Activated T-helper 17 cell treated with anti-CD3 and anti-CD28 coated beads, Interleukin-2, amount 50 U/mL, for 72 hours (primary cell): Measurements from ENCODE around the gene GNE. TPM values are rescaled to one million over a fixed set of nuclear protein-coding genes. Genes with fewer than 3 reads are reported as not detected.
"Not testable (repeated sequence)": the region's sequence is repeated elsewhere in the genome, so short reads cannot be mapped to it uniquely, and the experiment has no call there.

Experiments used
- ATAC-seq: fragments of 150-1000 bp; cut with Tn5 transposase; replicated peaks from 2 replicates; pipeline ENCODE4 v1.10.0; 2021; ENCODE audit warnings: mild to moderate bottlenecking, moderate library complexity
- H3K27ac Mint-ChIP-seq: one replicate; pipeline ENCODE4 v1.8.0; 2022; ENCODE audit warnings: mixed read lengths
- H3K27me3 Mint-ChIP-seq: one replicate; pipeline ENCODE4 v1.8.0; 2022; ENCODE audit warnings: mixed read lengths
- H3K36me3 Mint-ChIP-seq: one replicate; pipeline ENCODE4 v1.8.0; 2022; ENCODE audit warnings: low read depth, mild to moderate bottlenecking, mixed read lengths
- H3K4me1 Mint-ChIP-seq: one replicate; pipeline ENCODE4 v1.8.0; 2022; ENCODE audit warnings: mixed read lengths
- H3K4me3 Mint-ChIP-seq: one replicate; pipeline ENCODE4 v1.8.0; 2022; ENCODE audit warnings: mild to moderate bottlenecking, mixed read lengths
- H3K9me3 Mint-ChIP-seq: one replicate; pipeline ENCODE4 v1.8.0; 2022; ENCODE audit warnings: mixed read lengths
- total RNA-seq, 2 donors: library from RNA; stranded (reverse); gene quantifications; one replicate each; pipeline ENCODE4 v1.2.3, GENCODE V29; 2022

Gene GNE
- total RNA-seq, 2 donors from 2014 or later = 19.3 to 19.6 TPM

DNA sequence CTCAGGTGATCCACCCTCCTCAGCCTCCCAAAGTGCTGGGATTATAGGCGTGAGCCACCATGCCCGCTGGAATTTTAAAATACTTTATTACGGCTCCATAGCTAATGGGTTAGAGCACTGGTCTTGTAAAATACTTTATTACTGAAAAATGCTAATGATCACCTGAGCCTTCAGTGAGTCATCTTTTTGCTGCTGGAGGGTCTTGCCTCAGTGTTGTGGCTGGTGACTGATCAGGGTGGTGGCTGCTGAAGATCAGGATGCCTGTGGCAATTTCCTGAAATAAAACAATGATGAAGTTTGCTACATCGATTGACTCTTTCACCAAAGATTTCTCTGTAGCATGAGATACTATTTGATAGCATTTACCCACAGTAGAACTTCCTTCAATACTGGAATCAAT lies 26.0 kb upstream of the GNE start:
- H3K9me3 Mint-ChIP-seq = no peaks in the 10 kb centered on the region
- H3K4me1 Mint-ChIP-seq = no peaks in the 10 kb centered on the region
- H3K36me3 Mint-ChIP-seq = no peaks in the 10 kb centered on the region
- ATAC-seq = no peak
- no peak overlapping the region for H3K4me3 Mint-ChIP-seq
- no peaks in the 10 kb centered on the region for H3K27me3 Mint-ChIP-seq
- no peak overlapping the region for H3K27ac Mint-ChIP-seq

DNA sequence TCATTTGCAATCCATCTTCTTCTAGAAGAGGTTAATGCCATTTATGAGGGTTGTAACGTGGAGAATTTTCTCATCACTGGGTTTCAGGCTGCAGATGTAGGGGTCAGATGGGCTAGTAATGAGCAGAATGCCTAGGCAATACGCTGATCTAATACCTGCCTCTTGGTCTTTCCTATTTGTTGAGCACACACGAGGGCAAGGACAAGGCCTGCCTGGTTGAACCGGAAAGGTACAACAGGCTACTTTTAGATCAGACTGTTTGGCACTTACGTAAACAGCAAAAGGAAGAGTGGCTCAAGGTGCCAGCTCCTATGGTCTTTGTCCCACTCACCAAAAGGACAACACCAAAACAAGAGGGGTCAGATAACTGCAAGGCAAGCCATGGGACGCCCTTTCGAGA lies 24.0 kb upstream of the GNE start:
- H3K9me3 Mint-ChIP-seq = no peaks in the 10 kb centered on the region

DNA sequence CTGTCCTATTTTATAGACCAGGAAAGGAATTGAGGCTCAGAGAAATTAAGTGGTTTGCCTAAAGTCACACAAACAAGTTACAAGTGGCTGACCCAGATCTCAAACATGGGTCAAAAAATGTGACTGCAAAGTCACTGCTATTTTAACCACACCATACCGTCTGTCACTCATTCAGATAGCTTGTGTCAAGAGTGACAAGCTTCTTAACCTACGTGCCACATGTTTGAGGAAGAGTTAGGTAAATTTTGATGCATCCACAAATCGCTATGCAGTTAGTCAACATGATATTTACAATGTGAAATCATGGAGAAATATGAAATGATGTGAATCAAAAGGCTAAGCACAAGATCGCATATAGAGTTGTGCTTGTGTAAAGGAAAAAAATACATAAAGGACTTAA lies 22.7 kb upstream of the GNE start:
- no peaks in the 10 kb centered on the region for H3K9me3 Mint-ChIP-seq
- H3K27me3 Mint-ChIP-seq = no peaks in the 10 kb centered on the region
- H3K27ac Mint-ChIP-seq = no peak overlapping the region
- H3K36me3 Mint-ChIP-seq = no peaks in the 10 kb centered on the region
- no peaks in the 10 kb centered on the region for H3K4me1 Mint-ChIP-seq
- no peak overlapping the region for H3K4me3 Mint-ChIP-seq
- ATAC-seq = no peak

More for the DNA sequence above, 24.0 kb upstream of the GNE start:
- H3K4me3 Mint-ChIP-seq = no peak overlapping the region
- H3K36me3 Mint-ChIP-seq = no peaks in the 10 kb centered on the region
- ATAC-seq = no peak
- no peaks in the 10 kb centered on the region for H3K4me1 Mint-ChIP-seq
- no peaks in the 10 kb centered on the region for H3K27me3 Mint-ChIP-seq
- H3K27ac Mint-ChIP-seq = no peak overlapping the region

DNA sequence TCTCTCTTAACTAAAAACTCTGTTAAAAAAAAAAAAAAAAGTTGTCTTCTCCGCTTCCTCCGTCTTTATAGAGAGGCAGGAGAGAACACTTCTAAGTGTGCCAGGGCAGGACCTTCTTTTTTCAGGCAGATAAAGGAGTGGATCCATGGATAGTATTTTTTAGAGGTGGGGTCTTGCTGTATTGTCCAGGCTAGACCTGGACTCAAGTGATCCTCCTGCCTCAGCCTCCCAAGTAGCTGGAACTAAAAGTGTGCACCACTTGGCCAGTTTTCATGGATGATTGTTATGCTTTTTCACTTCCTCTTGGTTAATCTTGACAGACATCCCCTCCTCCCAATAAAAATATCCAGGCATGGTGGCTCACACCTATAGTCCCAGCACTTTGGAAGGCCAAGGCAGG lies 20.0 kb upstream of the GNE start:
- H3K4me1 Mint-ChIP-seq = no peaks in the 10 kb centered on the region
- H3K27ac Mint-ChIP-seq = no peak overlapping the region
- no peaks in the 10 kb centered on the region for H3K36me3 Mint-ChIP-seq
- no peaks in the 10 kb centered on the region for H3K9me3 Mint-ChIP-seq
- ATAC-seq = no peak
- no peak overlapping the region for H3K4me3 Mint-ChIP-seq
- no peaks in the 10 kb centered on the region for H3K27me3 Mint-ChIP-seq

DNA sequence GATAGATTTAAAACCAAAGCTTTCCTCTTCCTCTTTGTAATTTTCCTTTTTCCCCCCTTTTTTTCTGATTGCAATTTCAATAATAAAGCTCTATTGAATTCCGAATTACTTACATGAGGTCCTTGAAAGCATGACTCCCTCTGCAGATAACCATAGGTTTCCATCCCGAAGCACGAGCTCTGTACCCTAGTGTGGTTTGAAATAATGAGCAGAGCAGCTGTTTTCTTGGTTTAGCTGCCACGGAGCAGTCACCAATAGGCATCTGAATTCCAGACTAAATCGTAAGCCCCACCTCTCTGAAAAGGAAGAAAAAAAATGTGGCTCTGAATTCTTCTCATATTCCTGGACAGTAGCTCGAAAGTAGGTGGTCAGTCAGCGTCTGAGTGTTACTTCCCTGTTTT lies 18.5 kb upstream of the GNE start:
- H3K4me1 Mint-ChIP-seq = no peaks in the 10 kb centered on the region
- no peaks in the 10 kb centered on the region for H3K36me3 Mint-ChIP-seq
- no peaks in the 10 kb centered on the region for H3K9me3 Mint-ChIP-seq
- no peak for ATAC-seq
- no peak overlapping the region for H3K4me3 Mint-ChIP-seq
- H3K27me3 Mint-ChIP-seq = no peaks in the 10 kb centered on the region
- H3K27ac Mint-ChIP-seq = peak overlapping the region; percentile 62

DNA sequence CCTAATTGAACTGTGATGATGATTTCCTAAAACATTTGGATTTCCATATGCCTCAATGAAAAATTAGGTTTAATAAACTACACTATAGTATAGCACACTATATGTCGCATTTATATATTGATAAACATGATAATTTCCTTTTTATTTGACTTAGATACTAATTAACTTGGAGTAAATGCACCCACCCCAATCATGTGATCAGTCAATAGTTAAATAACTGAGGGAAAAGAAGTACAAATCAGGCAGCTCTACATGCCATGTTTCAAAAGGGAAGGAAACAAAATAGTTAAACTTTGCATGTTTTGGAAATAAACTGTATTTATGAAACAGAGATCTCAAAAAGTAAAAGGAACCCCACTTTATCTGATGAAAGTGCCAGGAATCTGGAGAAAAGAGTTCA lies 18.0 kb upstream of the GNE start:
- Mint-ChIP-seq H3K27ac (peak overlapping the region; percentile 62), H3K36me3 (no peaks in the 10 kb centered on the region), H3K27me3 (no peaks in the 10 kb centered on the region), H3K4me1 (no peaks in the 10 kb centered on the region), H3K4me3 (no peak overlapping the region), H3K9me3 (no peaks in the 10 kb centered on the region)
- ATAC-seq = no peak

DNA sequence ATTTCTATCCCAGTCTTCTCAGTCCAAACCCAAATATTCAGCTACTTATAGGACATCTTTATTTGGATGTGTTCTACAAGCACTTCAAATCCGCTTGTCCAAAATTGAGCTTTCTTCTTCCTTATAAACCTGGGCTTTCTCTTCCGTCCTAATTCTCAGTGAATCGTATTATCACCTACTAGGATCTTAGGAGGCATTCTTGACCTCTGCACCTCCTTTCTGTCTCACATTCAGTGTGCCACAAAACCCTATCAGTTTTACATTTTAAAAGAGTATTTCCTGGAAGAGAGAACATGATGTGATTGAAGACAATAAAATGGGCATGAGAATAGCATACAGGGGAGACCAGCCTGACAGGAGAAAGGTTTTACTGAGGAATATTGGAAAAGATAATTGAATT lies 16.8 kb upstream of the GNE start:
- H3K9me3 Mint-ChIP-seq = no peaks in the 10 kb centered on the region
- no peaks in the 10 kb centered on the region for H3K4me1 Mint-ChIP-seq
- no peak for ATAC-seq
- no peaks in the 10 kb centered on the region for H3K27me3 Mint-ChIP-seq
- no peaks in the 10 kb centered on the region for H3K36me3 Mint-ChIP-seq
- H3K4me3 Mint-ChIP-seq = no peak overlapping the region
- no peak overlapping the region for H3K27ac Mint-ChIP-seq

DNA sequence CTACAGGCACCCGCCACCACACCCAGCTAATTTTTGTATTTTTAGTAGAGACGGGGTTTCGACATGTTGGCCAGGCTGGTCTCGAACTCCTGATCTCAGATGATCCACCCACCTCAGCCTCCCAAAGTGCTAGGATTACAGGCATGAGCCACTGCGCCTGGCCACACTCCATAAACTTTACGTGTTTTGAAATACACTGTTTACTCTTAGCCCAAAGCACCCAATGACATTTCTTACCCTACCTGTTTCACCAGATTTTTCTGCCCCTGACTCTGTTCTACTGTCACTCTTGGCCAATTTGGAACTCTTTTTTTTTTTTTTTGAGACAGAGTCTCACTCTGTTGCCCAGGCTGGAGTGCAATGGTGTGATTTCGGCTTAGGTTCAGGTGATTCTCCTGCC lies 15.1 kb upstream of the GNE start:
- not testable (repeated sequence) for H3K27me3 Mint-ChIP-seq, H3K4me1 Mint-ChIP-seq, H3K9me3 Mint-ChIP-seq, H3K36me3 Mint-ChIP-seq, ATAC-seq, H3K27ac Mint-ChIP-seq, H3K4me3 Mint-ChIP-seq

DNA sequence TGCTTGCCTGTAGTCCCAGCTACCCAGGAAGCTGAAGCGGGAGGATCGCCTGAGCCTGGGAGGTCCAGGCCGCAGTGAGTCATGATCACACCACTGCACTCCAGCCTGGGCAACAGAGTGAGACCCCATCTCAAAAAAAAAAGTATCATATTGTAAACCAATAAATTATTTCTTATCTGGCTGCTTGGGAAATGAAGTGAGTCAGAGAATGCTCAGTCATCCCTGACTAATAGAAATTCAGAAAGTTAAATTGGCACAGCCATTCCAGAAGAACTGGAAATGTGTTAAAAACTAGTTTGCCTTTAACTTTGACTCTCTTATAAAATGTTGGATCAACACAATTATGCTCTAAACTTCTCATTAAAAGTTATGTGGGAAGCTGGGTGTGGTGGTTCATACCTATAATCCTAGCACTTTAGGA lies 9.8 kb upstream of the GNE start:
- H3K4me3 Mint-ChIP-seq = no peak overlapping the region
- no peak for ATAC-seq
- no peak overlapping the region for H3K27ac Mint-ChIP-seq
- no peaks in the 10 kb centered on the region for H3K27me3 Mint-ChIP-seq
- H3K9me3 Mint-ChIP-seq = no peaks in the 10 kb centered on the region
- no peaks in the 10 kb centered on the region for H3K36me3 Mint-ChIP-seq
- H3K4me1 Mint-ChIP-seq = no peaks in the 10 kb centered on the region

DNA sequence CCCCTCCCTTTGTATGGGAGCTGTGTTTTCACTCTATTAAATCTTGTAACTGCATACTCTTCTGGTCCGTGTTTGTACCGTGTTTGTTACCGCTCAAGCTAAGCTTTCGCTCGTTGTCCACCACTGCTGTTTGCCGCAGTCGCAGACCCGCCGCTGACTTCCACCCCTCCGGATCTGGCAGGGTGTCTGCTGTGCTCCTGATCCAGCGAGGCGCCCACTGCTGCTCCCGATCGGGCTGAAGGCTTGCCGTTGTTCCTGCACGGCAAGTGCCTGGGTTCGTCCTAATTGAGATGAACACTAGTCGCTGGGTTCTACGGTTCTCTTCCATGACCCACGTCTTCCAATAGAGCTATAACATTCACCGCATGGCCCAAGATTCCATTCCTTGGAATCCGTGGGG lies 6.6 kb upstream of the GNE start:
- ATAC-seq = no peak
- Mint-ChIP-seq H3K27me3 (no peaks in the 10 kb centered on the region), H3K9me3 (no peaks in the 10 kb centered on the region), H3K36me3 (no peaks in the 10 kb centered on the region), H3K4me1 (no peaks in the 10 kb centered on the region), H3K4me3 (no peak overlapping the region), H3K27ac (no peak overlapping the region)

DNA sequence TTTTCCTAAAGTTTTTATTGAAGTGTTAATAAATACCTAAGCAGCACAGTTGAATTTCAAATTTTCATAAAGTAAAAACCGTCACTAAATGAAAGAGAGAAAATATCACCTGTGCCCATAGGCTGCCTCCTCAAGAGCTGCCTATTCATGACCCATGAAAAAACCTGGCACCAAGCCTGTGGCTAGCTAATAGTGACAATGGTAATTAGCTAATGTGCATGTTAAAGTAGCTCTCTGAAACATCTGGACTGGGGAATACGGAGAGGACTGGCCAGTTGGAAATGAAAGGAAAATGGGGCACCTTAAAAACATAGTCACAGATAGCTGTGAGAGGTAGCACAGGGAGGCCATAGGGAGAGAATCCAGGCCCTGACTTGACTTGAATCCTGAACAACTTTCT lies 5.4 kb upstream of the GNE start:
- H3K27me3 Mint-ChIP-seq = no peaks in the 10 kb centered on the region
- H3K9me3 Mint-ChIP-seq = no peaks in the 10 kb centered on the region
- H3K27ac Mint-ChIP-seq = no peak overlapping the region
- no peak overlapping the region for H3K4me3 Mint-ChIP-seq
- H3K4me1 Mint-ChIP-seq = no peaks in the 10 kb centered on the region
- no peaks in the 10 kb centered on the region for H3K36me3 Mint-ChIP-seq
- ATAC-seq = no peak

DNA sequence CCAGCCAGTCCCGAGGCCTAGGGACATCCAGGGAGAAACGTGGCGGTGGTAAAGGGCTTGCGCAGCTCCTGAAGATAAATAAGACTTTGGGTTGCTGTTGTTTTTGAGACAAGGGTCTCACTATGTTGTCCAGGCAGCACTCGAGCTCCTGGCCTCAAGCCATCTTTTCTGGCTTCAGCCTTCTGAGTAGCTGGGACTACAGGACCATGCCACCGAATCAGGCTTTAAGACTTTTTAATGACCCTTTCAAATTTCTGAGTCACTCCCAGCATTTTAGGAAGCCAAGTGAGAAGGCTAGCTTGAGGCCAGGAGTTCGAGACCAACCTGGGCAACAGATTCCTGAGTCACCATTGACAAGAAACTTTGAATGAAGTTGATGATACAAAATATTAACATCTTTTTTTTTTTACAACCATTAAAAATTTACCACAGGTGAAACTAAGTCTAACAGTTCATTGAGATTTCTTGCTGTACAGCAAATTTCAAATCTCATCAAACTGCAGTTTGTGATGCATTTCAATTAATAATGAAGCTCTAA lies 817 bp upstream of the GNE start:
- Mint-ChIP-seq H3K36me3 (no peaks in the 10 kb centered on the region), H3K9me3 (no peaks in the 10 kb centered on the region), H3K27me3 (no peaks in the 10 kb centered on the region), H3K4me1 (no peaks in the 10 kb centered on the region), H3K27ac (peak overlapping the region; percentile 90), H3K4me3 (peak overlapping the region; percentile 98)
- ATAC-seq = no peak

DNA sequence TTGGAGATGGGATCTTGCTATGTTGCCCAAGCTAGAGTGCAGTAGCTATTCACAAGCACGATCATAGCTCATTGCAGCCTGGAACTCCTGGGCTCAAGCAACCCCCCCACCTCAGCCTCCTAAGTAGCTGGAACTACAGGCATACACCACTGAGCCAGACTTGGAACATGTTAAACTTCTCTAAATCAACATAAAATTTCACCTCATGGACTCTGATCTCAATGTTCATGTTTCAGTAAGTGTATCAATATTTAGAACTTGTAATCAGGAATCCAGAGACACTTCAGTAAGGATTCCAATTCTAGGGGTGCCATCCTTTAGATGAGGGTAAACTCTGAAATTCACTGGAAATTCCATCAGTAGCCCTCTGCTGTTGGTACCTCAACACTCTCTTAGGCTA lies 6.8 kb downstream of the GNE start:
- no peaks in the 10 kb centered on the region for H3K27me3 Mint-ChIP-seq
- H3K4me1 Mint-ChIP-seq = peaks cover 6% of the 10 kb centered on the region
- no peaks in the 10 kb centered on the region for H3K9me3 Mint-ChIP-seq
- no peak for ATAC-seq
- H3K27ac Mint-ChIP-seq = no peak overlapping the region
- H3K36me3 Mint-ChIP-seq = peaks cover 35% of the 10 kb centered on the region
- H3K4me3 Mint-ChIP-seq = no peak overlapping the region

DNA sequence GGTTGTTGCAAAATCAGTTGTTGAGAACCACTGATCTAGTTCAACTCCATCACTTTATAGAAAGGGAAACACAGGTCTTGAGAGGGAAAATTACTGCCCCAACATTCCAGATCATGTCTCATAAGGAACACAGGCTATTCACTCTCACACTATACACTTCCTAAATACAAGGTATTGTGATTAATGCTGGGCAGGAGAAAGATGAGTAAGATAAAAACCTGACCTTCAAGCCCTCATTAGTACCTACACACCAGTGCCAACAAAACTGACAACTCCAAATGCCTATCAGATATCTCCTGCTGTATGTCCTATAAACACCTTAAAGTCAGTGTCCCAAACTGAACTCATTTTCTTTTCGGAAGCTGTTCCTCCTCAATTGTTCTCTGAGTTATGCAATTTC lies 8.2 kb downstream of the GNE start:
- H3K36me3 Mint-ChIP-seq = peaks cover 46% of the 10 kb centered on the region
- H3K9me3 Mint-ChIP-seq = no peaks in the 10 kb centered on the region
- H3K4me1 Mint-ChIP-seq = peaks cover 6% of the 10 kb centered on the region
- peak overlapping the region; percentile 6 for H3K27ac Mint-ChIP-seq
- ATAC-seq = peak; percentile 34
- H3K27me3 Mint-ChIP-seq = no peaks in the 10 kb centered on the region
- no peak overlapping the region for H3K4me3 Mint-ChIP-seq

DNA sequence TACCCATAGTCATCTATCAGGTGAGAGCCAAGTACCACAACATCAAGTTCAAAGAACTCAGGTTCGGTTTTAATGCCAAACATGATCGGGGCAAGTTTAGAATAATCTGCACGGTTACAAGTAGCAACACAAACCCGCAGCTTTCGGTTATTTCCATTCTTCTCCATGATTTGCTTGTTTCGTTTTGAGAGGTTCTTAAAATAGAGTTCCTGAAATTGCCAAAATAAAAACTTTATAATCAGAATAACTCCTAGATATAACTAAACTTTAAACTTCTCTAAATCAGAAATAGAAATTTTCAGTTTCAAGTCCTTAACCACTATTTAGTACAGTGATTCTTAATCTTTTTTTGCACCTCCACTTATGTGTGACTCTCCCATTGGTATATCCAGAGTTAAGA lies 9.1 kb downstream of the GNE start:
- Mint-ChIP-seq H3K4me3 (no peak overlapping the region), H3K27me3 (no peaks in the 10 kb centered on the region), H3K27ac (no peak overlapping the region), H3K4me1 (peaks cover 6% of the 10 kb centered on the region), H3K9me3 (no peaks in the 10 kb centered on the region), H3K36me3 (peaks cover 55% of the 10 kb centered on the region)
- no peak for ATAC-seq

DNA sequence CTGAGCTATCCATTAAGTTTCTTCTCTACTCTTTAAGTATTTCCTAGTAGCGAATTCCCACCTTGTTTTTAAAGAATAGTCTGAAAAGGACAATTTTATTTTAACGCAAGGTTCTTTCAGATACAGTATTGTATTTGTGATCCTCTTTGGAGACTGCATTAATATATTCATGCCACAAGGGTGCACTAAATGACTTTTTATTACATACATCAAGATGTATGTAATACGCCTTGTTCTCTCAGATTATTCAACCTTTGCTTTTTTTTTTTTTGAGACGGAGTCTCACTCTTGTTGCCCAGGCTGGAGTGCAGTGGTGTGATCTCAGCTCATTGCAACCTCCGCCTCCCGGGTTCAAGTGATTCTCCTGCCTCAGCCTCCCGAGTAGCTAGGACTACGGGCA lies 10.2 kb downstream of the GNE start:
- H3K36me3 Mint-ChIP-seq = peaks cover 66% of the 10 kb centered on the region
- not testable (repeated sequence) for H3K27me3 Mint-ChIP-seq, H3K9me3 Mint-ChIP-seq, H3K27ac Mint-ChIP-seq, H3K4me3 Mint-ChIP-seq, H3K4me1 Mint-ChIP-seq
- peak; percentile 38 for ATAC-seq
